ENCODE measurements around the gene OVOL2.

OVOL2 gene

DNA sequence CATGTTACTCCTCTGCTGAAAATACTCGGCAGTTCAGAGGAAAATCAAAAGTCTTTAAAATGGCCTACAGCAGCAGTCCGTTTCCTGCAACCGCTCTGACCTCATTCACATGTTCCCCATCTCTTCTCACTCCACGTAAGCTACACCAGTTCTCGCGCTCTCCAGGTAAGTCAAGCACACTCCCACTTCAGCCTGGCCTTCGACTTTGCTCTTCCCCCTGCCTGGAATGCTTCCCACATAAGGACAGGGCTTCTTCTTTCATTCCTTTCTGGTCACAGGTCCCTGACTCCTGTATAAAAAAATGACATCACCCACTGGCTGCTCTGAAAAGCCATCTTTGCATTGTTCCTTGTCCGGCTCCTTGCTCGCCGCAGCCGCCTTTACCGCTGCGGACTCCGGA, 46.2 kb downstream of the OVOL2 start:
- no peak for DNase-seq

DNA sequence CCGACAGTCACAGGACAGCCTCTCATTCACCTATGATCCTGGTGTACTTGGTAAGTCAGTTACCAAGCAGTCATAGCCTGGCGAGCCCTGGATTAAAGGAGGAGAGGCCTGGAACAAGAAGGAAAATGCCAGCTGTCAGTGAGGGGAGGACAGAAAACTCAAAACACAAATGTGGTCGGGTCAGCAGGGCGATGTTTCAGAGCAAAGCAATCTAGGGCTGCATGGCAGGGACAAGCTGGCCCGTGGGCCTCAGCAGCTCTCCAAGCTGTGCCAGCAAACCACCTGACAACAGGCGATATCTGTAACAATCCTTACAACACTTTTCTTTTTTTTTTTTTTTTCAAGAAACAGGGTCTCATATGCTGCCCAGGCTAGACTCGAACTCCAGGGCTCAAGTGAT, 48.6 kb downstream of the OVOL2 start:
- no peak for DNase-seq

DNA sequence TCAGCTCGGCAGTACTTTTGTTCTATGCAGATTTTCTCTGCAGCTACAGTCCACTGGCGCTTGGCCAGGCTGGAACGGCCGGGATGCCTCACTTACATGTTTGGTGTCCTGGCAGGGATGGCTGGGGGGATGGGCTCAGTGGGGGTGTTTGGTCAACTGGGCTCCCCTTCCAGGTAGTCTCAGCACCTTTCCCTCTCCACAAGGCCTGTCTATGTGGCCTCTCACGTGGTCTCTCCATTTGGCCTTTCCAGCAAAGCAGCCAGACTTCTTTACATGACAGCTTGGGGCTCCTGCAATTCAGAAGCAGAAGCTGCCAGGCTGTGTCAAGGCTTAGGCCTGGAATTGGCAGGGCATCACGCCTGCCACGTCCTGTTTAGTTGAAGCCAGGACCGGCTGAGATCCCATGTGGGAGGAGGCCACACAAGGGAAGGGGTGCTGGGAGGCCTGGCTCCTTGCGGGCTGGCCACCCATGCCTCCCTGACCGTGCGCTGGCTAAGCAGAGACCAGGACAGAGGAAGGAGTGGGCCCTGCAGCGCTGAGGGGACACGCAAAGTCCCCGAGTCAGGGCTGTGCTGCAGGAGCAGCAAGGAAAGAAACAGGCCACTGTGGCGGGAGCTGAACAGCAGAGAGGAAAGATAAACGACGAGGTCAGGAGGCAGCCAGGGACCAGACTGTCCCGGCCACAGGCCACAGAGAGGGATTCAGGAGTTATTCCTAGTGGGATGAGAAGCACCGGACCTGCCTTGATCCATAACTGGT, 50.0 kb downstream of the OVOL2 start:
- DNase-seq, result no peak

DNA sequence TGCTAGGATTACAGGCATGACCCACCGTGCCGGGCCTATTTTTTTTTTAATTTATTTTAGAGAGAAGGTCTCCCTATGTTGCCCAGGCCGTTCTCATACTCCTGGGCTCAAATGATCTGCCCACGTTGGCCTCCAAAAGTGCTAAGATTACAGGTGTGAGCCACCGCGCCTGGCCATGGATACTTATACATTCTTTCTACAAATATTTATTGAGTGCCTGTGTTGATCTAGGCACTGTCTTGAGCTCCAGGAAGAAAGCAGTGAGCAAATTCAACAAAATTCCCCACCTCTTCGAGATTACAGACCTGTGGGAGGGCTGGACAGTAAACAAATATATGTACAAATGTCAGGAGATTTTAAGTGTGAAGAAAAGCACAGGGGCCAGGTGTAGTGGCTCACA, 51.0 kb downstream of the OVOL2 start:
- no peak for DNase-seq

DNA sequence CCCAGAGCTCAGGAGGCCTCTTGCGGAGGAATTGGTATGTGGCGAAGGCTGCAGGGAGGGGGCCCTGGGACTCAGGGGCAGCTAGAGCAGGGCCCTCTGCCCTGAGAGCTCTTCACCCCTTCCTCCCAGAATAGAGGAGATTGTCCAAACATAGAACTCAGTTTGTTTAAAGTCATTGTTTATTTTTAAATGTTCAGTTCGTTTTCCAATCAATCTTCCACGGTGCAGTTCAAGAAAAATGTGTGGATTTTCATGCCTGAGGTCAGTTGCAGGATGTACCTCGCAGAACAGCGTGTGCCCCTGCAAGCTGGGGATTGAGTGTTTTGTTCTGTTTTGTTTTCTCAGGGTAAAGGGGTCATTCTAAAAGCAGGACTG, 51.7 kb downstream of the OVOL2 start:
- no peak for DNase-seq

DNA sequence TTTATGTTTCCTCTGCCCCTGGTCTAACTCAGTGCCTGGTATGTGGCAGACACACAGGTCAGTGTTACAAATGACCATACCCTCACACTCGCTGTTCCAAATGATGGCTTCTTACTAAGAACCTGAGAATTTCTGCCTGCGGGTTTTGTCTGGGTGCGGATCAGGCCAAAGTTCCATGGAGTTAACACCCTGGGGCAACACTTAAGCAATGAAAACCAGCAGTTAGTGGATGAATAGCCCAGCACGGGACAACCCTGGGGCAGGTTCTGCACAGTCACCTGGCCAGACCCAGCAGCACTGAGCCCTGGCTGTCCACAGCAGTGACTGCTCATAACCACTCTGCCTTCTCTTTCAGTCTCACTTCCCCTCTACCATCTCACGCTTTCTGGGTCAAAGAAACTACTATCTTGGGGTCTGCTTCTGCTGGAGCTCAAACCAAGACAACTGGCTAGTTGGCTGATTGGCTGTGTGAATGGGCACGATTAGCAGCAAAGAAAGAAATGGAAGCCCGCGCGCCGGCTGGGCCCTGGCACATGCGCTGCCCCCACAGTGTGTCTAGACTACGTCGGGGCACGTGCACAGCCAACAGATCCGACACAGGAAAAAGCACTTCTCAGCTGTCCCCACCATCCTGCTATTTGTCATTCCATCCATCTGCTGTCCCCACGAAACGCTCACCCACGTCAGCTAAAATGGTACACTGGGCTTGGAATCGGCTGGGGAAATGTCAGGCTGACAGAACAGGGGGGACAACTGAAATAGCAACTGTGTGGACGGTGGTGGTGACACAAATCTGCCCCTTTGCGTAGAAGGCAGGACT, 52.3 kb downstream of the OVOL2 start:
- DNase-seq, result no peak

DNA sequence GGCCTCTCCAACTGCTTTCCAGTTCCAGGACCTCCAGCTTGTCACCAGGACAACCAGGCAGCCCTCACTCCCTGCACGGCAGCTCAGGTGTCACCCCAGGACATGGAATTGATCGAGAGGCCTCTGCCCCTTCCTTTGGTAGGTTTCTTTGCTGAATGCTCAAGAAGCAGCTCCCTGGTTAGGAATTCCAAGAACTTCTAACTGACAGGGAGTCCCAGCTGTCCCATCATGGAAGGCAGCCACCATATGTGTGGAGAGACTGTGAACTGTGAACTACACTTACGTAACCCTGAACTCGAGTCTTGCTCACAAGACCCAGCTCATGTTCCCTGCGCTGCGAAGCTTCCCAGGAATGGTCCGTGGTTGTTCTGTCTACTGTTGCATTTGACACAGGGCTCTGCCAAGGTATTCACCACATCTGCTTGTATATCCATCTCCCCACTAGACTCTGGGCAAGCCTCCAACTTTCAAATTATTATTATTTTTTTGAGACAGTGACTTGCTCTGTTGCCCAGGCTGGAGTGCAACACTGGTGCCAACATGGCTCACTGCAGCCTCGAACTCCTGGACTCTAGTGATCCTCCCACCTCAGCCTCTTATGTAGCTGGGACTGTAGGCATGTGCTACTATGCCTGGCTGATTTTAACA, 53.2 kb downstream of the OVOL2 start:
- no peak for DNase-seq

DNA sequence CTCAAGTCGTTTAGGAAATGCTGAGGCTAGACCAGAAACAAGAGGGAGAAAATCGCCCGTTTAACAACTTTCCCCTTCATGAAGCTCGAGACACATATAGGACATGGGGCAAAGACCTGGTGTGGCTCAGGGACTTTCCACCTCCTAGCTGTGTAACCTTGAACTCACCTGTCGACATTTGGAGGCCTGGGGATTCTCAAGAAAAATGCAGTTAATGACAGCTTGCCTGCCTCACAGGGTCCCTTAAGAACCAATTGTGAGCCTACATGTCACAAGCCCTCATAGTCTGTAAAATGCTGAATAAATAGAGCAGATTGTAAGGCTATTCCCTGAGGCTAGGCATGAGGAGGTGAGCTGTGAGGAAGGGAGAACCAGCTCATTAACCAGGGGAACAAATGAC, 53.8 kb downstream of the OVOL2 start:
- no peak for DNase-seq

DNA sequence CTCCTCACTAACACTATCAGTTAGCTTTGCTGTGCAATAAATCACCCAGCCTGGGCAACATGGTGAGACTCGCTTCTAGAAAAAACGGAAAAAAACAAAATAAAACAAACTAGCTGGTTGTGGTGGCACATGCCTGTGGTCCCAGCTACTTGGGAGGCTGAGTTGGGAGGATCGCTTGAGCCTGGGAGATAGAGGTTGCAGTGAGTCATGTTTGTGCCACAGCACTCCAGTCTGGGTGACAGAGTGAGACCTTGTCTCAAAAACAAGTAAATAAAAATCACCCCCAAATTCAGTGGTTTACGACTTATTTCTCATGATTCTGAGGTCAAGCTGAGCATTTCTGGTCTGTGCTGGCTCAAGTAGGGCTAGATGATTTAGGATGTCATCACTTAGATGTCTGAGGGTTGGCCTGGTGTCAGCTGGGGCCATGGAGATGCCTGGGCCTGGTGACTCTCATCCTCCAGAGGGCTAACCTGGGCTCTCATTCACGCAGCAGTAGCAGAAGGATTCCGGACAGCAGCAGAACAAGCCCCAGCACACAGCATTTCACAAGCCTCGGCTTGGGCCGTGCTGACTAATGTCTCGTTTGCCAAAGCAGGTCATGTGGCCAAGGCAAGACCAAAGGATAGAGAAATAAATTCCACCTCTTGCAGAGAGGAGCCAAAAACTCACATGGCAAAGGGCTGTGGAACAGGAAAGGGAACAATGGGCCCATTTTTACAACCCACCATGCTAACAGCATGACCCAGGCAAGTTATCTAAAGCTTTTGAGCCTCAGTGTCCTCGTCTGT, 56.4 kb downstream of the OVOL2 start:
- DNase-seq, result no peak

DNA sequence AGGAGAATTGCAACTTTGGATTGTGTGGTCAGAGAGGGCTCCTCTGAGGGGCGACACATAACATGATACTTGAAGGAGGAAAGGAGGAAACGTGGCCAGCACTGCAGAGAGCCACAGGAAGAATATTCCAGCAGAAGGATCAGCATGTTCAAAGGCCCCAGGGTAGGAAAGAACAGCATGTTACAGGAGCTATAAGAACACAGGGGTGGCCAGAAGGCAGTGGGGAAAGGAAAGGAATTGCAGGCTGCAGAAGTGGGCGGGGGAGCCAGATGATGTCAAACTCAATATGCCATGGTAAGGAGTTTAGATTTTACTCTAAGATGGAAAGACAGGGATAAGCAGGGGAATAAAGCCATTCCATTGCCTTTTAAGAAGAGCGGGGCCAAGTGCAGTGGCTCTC, 58.1 kb downstream of the OVOL2 start:
- DNase-seq, result no peak

DNA sequence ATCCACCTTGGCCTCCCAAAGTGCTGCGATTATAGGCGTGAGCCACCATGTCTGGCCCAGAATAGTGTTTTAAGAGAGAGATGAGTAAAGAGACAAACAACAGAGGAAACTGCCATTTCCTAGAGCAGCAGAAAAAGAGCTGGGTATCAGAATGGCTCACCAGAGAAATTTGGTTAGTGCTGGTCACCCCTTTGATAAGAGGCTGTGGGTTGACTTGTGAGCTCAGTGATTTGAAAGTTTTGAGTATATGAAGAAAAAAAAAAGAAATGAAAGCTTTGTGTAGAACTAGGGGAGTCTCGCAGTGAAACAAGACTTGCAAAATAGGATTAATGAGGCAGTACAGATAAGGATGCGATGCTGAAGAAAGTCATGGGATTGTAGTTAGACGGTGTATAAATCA, 59.3 kb downstream of the OVOL2 start:
- DNase-seq, result no peak

DNA sequence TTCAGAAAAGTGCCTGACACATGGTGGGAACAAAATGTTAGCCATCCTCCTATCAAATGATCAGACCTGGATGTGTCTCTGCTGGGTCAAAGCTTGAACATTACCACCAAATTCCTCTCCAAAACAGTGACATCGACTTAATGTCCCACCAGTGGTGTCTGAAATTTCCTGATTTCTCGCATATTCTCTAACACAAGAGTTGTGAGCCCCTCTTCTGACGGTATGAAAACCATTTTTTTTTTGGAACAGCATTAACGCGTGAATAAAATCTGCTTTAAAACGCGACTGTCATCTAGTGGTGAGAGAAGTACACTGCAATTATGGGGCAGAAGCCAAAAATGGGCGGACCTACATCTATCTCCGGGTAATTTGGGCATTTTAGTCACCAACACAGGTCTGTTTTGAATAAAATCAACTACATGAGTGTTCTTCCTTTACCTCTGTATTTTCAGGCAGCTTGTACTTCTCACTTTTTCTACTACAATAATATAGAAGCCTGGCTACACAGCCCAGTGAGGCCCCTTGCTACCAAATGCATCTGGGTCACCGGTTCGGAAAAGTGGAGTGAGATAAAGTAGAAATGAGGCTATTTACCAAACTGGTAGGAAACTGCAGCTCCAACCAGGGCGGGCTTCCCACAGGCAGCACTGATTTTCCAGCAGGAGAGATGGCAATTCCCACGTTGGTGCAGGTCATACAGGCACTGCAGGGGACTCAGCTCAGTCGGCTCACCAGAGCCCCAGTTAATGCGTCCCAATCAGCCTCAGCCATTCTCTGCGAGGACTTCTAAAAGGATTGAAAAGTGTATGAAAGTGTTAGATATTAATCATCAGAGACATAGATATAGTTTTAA, 61.5 kb downstream of the OVOL2 start:
- no peak for DNase-seq

DNA sequence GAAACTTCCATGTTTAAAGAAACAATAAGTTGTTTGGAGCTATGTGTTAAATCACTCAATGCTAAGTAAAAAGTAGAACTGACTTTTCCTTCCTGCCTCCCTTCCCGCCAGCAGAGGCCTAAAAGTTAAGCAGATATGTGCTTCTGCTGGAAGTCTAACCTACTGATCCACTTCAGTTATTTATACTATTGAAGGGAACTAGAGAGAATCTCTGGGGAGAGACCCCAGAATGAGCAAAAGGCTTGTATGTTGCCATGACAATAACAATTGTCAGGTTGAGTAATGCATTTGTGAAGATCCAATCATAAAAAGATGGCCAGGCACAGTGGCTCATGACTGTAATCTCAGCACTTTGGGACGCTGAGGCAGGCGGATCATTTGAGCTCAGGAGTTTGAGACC, 64.2 kb downstream of the OVOL2 start:
- DNase-seq, result no peak

DNA sequence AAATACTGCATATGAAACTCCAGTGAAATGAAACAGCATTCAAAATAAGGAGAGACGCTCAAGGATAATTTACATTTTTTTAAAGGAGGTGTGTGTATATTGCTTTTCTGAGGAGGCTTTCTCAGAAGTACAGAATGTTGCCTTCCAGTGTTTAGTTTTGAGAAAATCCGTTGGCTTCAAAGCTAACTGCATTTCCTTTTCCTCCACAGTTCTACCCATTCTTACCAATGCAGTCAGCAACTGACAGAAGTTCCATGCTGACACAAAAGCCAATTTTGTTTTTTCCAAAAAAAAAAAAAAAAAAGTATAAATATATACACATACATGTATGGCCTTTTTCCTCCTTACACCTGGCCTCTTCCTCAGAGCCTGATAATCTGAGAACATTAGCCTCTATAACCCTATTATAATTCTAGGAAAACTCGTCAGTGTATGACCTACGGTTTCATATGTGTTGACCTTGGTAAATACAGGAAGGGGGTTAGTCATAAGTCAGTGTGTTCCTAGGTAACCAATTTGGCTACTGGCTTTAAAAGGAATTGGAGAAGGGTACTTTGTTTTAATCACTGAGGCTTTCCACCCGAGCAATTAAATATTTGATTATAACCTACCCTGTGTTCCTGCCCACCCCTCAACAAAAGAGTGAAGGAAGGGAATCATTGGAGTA, 64.7 kb downstream of the OVOL2 start:
- DNase-seq, result no peak

DNA sequence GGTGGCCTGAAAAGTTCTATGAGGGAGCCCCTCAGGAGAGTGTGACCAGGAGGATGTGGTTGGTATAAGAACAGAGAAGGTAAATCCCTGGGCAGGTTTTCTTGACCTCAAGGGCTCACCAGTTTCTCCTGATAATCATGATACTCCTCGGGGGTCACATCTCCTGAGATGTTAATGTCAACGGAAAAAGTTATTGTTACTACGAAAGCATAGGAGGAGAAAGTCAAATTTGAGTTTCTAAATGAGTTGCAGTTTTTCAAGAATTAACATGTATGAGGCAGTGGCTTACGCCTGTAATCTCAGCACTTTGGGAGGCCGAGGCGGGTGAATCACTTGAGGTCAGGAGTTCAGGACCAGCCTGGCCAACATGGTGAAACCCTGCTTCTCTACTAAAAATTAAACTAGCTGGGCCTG, 65.5 kb downstream of the OVOL2 start:
- no peak for DNase-seq

DNA sequence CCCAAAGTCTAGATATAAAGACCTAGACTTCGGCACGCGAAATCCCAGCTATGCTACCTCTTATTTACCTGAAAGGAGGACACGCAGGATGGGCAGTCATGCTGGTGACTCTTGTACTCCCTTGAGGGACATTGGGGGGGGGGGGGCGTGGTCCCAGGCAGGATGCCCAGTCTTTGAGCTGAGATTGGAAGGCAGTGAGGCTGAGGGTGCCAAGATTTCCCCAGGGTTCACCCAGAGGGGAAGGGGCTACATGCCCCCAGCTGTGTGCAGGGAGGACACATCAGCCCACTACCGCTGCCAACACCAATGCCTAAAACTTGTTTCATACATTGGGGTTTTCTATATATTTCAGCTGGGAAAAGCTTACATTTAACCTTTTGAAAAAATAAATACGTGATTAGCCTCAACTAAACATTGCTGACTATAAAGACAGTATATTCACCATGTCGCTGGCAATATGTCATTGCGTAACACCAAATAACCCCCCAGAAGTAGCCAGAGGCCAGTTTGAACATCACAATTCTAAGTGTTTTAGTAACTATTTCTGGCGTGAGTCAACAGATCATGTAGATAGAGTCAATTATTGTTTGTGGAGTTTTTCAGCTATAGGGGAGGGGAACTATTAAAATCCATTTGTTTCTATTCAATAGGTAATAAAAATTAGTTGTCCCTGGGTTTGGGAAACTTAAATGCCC, 67.3 kb downstream of the OVOL2 start:
- DNase-seq, result no peak

DNA sequence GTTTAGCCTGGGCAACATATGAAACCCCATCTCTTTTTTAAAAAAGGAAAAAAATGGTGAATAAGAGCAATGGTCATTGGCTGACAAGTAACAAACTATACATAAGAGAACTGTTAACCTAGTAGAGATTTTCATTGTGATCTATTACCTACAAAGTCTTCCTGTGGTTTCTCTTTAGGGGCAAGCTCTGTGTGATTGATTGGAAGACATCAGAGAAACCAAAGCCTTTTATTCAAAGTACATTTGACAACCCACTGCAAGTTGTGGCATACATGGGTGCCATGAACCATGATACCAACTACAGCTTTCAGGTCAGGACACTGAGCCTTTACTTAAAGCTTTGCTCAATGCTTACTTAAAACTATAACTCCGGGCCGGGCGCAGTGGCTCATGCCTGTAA, 69.7 kb downstream of the OVOL2 start:
- no peak for DNase-seq

DNA sequence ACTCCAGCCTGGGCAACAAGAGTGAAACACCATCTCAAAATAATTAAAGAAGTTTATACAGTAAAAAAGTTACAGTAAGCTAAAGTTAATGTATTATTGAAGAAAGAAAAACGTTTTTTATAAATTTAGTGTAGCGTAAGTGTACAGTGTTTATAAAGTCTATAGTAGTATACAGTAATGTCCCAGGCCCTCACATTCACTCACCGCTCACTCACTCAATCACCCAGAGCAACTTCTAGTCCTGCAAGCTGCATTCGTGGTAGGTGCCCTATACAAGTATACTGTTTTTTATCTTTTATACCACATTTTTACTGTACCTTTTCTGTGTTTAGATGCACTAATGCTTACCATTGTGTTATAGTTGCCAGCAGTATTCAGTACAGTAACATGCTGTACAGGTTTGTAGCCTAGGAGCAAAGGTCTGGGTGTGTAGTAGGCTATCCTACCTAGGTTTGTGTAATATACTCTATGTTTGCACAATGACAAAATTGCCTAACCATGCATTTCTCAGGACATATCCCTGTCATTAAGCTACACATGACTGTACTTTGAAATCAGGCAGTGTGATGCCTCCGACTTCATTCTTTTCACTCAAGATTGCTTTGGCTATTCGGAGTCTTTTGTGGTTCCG, 72.2 kb downstream of the OVOL2 start:
- no peak for DNase-seq

DNA sequence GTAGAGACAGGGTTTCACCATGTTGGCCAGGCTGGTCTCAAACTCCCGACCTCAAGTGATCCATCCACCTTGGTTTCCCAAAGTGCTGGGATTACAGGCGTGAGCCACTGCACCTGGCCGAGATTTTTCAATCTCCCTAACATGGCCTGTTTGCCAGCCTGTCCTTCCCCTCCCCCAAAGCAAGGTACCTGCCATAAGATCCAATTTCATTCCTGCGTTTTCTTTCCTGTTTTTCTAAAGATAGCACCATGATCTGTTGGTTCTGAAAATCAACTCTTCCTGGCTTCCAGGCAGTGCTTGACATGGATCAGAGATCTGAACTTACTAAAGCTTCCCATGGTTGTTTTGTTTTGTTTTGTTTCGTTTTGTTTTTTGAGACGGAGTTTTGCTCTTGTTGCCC, 81.4 kb downstream of the OVOL2 start:
- DNase-seq, result no peak
